ENCODE results near the gene AKAP9.

DNA sequence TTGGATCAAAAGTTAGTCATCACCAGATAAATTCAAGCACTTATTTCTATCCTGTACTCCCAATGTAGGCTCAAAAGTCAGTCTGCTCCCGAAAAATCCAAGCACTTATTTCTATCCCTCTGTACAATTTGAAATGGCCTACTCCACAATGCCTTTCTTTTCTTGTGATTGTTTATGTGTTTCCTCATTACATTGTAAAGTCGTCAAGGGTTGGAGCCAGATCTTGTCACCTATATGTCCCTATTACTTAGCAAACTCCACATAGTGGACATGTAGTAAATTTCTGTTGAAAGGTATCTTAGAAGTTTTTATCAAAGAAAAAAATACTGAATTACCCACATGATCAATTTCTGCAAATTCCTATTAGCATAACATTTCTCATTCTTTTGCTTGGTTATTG lies 111.5 kb downstream of the AKAP9 start:
- TF ChIP-seq, protein P1, sequence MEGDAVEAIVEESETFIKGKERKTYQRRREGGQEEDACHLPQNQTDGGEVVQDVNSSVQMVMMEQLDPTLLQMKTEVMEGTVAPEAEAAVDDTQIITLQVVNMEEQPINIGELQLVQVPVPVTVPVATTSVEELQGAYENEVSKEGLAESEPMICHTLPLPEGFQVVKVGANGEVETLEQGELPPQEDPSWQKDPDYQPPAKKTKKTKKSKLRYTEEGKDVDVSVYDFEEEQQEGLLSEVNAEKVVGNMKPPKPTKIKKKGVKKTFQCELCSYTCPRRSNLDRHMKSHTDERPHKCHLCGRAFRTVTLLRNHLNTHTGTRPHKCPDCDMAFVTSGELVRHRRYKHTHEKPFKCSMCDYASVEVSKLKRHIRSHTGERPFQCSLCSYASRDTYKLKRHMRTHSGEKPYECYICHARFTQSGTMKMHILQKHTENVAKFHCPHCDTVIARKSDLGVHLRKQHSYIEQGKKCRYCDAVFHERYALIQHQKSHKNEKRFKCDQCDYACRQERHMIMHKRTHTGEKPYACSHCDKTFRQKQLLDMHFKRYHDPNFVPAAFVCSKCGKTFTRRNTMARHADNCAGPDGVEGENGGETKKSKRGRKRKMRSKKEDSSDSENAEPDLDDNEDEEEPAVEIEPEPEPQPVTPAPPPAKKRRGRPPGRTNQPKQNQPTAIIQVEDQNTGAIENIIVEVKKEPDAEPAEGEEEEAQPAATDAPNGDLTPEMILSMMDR (IDR thresholded peaks at IDR 0.05; ENCODE audit: poor library complexity) = no peak
- TF ChIP-seq EZH2 (IDR thresholded peaks at IDR 0.05; ENCODE audit: borderline replicate concordance) = no peak

Measured in hepatocyte (in vitro differentiated cells).